ENCODE measurements around the gene CD1D. TPM values are rescaled to one million over a fixed set of nuclear protein-coding genes. Genes with fewer than 3 reads are reported as not detected.

Gene CD1D
- total RNA-seq, 1 donor from 2014 or later = 4.6 TPM

DNA sequence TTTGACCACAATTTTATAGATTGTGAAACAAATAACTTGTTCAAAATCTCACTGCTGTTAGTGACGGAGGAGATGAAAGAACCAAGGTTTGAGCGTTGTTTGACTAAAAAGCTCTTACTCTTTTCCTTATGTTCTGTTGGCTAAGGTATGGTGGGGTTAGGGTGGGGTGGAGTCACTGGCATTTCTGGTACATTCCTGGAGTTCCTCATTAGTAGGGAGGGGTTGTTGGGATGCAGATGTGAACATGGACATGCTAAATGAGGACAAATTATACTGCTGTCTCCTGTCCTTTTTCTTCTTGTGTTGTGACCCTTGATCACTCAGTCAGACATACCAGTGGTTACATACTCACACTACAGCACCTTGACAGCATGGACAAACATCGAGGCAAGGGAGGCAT, 26.2 kb upstream of the CD1D start:
- Mint-ChIP-seq H3K27ac (no peak overlapping the region), H3K4me1 (peaks cover 47% of the 10 kb centered on the region), H3K36me3 (ENCODE audit: low read depth) (peaks cover 2% of the 10 kb centered on the region), H3K9me3 (no peaks in the 10 kb centered on the region), H3K27me3 (no peaks in the 10 kb centered on the region), H3K4me3 (peak overlapping the region; percentile 39)
- TF ChIP-seq, protein P1, sequence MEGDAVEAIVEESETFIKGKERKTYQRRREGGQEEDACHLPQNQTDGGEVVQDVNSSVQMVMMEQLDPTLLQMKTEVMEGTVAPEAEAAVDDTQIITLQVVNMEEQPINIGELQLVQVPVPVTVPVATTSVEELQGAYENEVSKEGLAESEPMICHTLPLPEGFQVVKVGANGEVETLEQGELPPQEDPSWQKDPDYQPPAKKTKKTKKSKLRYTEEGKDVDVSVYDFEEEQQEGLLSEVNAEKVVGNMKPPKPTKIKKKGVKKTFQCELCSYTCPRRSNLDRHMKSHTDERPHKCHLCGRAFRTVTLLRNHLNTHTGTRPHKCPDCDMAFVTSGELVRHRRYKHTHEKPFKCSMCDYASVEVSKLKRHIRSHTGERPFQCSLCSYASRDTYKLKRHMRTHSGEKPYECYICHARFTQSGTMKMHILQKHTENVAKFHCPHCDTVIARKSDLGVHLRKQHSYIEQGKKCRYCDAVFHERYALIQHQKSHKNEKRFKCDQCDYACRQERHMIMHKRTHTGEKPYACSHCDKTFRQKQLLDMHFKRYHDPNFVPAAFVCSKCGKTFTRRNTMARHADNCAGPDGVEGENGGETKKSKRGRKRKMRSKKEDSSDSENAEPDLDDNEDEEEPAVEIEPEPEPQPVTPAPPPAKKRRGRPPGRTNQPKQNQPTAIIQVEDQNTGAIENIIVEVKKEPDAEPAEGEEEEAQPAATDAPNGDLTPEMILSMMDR (IDR thresholded peaks at IDR 0.05) = no peak
- ChIA-PET CTCF (interaction anchor here (1.5 kb wide), 1 partner anchor 9 kb away, joined by 6 read pairs; no protein-coding TSS in a partner anchor), POLR2A (interaction anchor here (1.4 kb wide), 1 partner anchor 8 kb away, joined by 3 read pairs; no protein-coding TSS in a partner anchor)
- no peak for ATAC-seq (ENCODE audit: low read depth)
- DNase-seq = no peak
- intact Hi-C loops (cut with micrococcal nuclease) = loop anchor here (1.0 kb wide), 1 partner anchor 9 kb away; no protein-coding TSS in a partner anchor

DNA sequence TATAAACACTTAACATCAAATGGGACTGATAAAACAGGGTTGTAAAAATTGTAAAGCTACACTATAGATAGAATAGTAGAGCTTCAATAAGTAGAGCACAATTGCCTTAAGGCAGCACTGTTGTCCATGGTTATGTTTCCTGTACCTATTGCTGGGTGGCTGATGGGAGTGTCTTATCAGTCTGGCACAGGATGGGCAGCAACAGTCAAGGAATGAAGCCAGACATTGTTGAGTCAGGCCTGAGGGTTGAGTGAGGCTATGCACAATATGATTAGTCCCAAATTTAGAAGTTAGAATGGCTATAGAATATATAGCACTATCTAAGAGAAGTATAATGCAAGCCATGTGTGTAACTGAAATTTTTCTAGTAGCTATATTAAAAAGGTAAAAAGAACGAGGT, 25.0 kb upstream of the CD1D start:
- Mint-ChIP-seq H3K36me3 (ENCODE audit: low read depth) (no peaks in the 10 kb centered on the region), H3K27ac (no peak overlapping the region), H3K27me3 (no peaks in the 10 kb centered on the region), H3K4me1 (peaks cover 46% of the 10 kb centered on the region), H3K9me3 (no peaks in the 10 kb centered on the region), H3K4me3 (no peak overlapping the region)
- TF ChIP-seq, protein P1 (IDR thresholded peaks at IDR 0.05) = no peak
- intact Hi-C loops (cut with micrococcal nuclease) = no loop called here
- ChIA-PET CTCF (no interaction called here), POLR2A (no interaction called here)
- no peak for ATAC-seq (ENCODE audit: low read depth)
- DNase-seq = no peak

DNA sequence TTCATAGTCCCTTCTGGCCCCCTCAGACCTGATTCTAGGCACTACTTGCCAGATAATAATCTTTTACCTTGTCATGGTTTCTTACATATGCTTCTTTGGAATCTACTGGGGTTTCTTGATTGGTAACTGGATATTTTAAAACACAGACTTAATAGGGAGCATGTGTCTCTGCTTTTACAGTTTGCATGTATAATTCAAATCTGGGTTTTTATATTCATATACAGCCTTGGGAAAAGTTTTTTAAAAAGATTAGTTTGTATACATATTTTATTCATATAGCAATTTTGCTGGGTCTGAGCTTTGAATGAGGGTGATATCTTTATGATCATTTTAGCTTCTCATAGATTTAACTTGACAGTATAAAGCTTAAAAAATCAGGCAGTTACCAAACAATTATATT, 21.1 kb upstream of the CD1D start:
- TF ChIP-seq, protein P1 (IDR thresholded peaks at IDR 0.05) = no peak
- ATAC-seq (ENCODE audit: low read depth) (no peak), DNase-seq (no peak)
- CTCF ChIA-PET = interaction anchor here (0.7 to 1.8 kb wide), 3 partner anchors 38 to 170 kb away, joined by 3 to 6 read pairs (median 5); no protein-coding TSS in a partner anchor
- Mint-ChIP-seq H3K4me1 (peaks cover 54% of the 10 kb centered on the region), H3K27ac (no peak overlapping the region), H3K9me3 (no peaks in the 10 kb centered on the region), H3K4me3 (no peak overlapping the region), H3K36me3 (ENCODE audit: low read depth) (no peaks in the 10 kb centered on the region), H3K27me3 (no peaks in the 10 kb centered on the region)
- intact Hi-C loops (cut with micrococcal nuclease) = no loop called here
- POLR2A ChIA-PET = no interaction called here

- intact Hi-C loops (cut with micrococcal nuclease) = no loop called here
- POLR2A ChIA-PET = interaction anchor here (3.0 kb wide), 2 partner anchors 16 to 18 kb away, joined by 8 to 21 read pairs; no protein-coding TSS in a partner anchor
These were observed 19.2 kb upstream of the CD1D start for GRCh38 chr1:158161446-158161845.

More at GRCh38 chr1:158161446-158161845, 19.2 kb upstream of the CD1D start:
- H3K4me3 Mint-ChIP-seq = no peak overlapping the region
- H3K27ac Mint-ChIP-seq = no peak overlapping the region
- peaks cover 57% of the 10 kb centered on the region for H3K4me1 Mint-ChIP-seq
- TF ChIP-seq, protein P1 (IDR thresholded peaks at IDR 0.05) = no peak
- no peak for DNase-seq
- H3K27me3 Mint-ChIP-seq = no peaks in the 10 kb centered on the region
- CTCF ChIA-PET = interaction anchor here (1.1 to 3.3 kb wide), 4 partner anchors 16 to 911 kb away, joined by 3 to 19 read pairs (median 10); no protein-coding TSS in a partner anchor
- no peaks in the 10 kb centered on the region for H3K9me3 Mint-ChIP-seq
- no peak for ATAC-seq (ENCODE audit: low read depth)
- no peaks in the 10 kb centered on the region for H3K36me3 Mint-ChIP-seq (ENCODE audit: low read depth)

All from activated B cell treated with CpG ODN at 0.5 μM for 24 hours (primary cell).